GM23338 (cell line): Measurements from ENCODE around the gene DONSON. TPM values are rescaled to one million over a fixed set of nuclear protein-coding genes. Genes with fewer than 3 reads are reported as not detected.

Source experiments
- ATAC-seq: fragments of 200-7000 bp; cut with Tn5 transposase; 3 replicates; pipeline ENCODE4 v1.9.1; 2020
- DNase-seq: peaks from one replicate; pipeline ENCODE4 v3.0.0-alpha.2; 2015; ENCODE audit warnings: low spot score
- H2AFZ ChIP-seq: fragments of 200-600 bp; sonication (generic); 2 replicates; pipeline ENCODE4 v1.8.0; 2016; ENCODE audit warnings: antibody characterized with exemption, mild to moderate bottlenecking, moderate library complexity
- H3F3A ChIP-seq: fragments of 200-600 bp; sonication (generic); replicated peaks from 2 replicates; pipeline ENCODE4 v1.8.0; 2017; ENCODE audit warnings: antibody characterized with exemption, mixed run types, low read depth
- H3K27ac ChIP-seq: fragments of 200-600 bp; sonication (generic); 2 replicates; pipeline ENCODE4 v1.6.1; 2016; ENCODE audit warnings: low read depth
- H3K27me3 ChIP-seq: fragments of 200-600 bp; sonication (generic); 2 replicates; pipeline ENCODE4 v1.8.0; 2016; ENCODE audit warnings: mild to moderate bottlenecking, mixed run types, moderate library complexity; ENCODE audit not compliant: insufficient read depth
- H3K36me3 ChIP-seq: fragments of 200-600 bp; sonication (generic); 2 replicates; pipeline ENCODE4 v1.8.0; 2016; ENCODE audit warnings: mild to moderate bottlenecking; ENCODE audit not compliant: insufficient read depth
- H3K4me1 ChIP-seq: fragments of 200-600 bp; sonication (generic); 2 replicates; pipeline ENCODE4 v1.8.0; 2016; ENCODE audit warnings: mild to moderate bottlenecking, moderate library complexity; ENCODE audit not compliant: insufficient read depth
- H3K4me2 ChIP-seq: fragments of 200-600 bp; sonication (generic); 2 replicates; pipeline ENCODE4 v1.7.1; 2017; ENCODE audit warnings: mixed run types
- H3K4me3 ChIP-seq: fragments of 200-600 bp; sonication (generic); 2 replicates; pipeline ENCODE4 v1.6.1; 2016; ENCODE audit warnings: mixed run types
- H3K79me2 ChIP-seq: fragments of 200-600 bp; sonication (generic); replicated peaks from 2 replicates; pipeline ENCODE4 v1.8.0; 2017; ENCODE audit warnings: mild to moderate bottlenecking; ENCODE audit not compliant: insufficient read depth
- H3K9me2 ChIP-seq: fragments of 200-600 bp; sonication (generic); 2 replicates; pipeline ENCODE4 v1.8.0; 2017; ENCODE audit not compliant: insufficient read depth
- H4K20me1 ChIP-seq: fragments of 200-600 bp; sonication (generic); replicated peaks from 2 replicates; pipeline ENCODE4 v1.8.0; 2017; ENCODE audit warnings: mild to moderate bottlenecking; ENCODE audit not compliant: insufficient read depth
- H3K27ac Mint-ChIP-seq: 2 replicates; pipeline ENCODE4 v1.8.0; 2020; ENCODE audit warnings: inconsistent platforms, mild to moderate bottlenecking, moderate library complexity, mixed read lengths
- H3K27me3 Mint-ChIP-seq: 3 replicates; pipeline ENCODE4 v1.8.0; 2022; ENCODE audit warnings: low read depth, mild to moderate bottlenecking, moderate library complexity, mixed read lengths, inconsistent platforms; ENCODE audit not compliant: insufficient read depth, poor library complexity
- H3K36me3 Mint-ChIP-seq: 3 replicates; pipeline ENCODE4 v1.8.0; 2021; ENCODE audit warnings: low read depth, mild to moderate bottlenecking, inconsistent platforms, moderate library complexity, mixed read lengths
- H3K4me1 Mint-ChIP-seq: 3 replicates; pipeline ENCODE4 v1.8.0; 2020; ENCODE audit warnings: mild to moderate bottlenecking, inconsistent platforms, mixed read lengths
- H3K4me3 Mint-ChIP-seq: 3 replicates; pipeline ENCODE4 v1.8.0; 2021; ENCODE audit warnings: moderate library complexity, mild to moderate bottlenecking, inconsistent platforms, mixed read lengths
- H3K9me3 Mint-ChIP-seq: 3 replicates; pipeline ENCODE4 v1.8.0; 2020; ENCODE audit warnings: moderate library complexity, mild to moderate bottlenecking, inconsistent platforms, mixed read lengths
- CTCF ChIP-seq, 2 experiments: fragments of 200-600 bp in 1 of 2; sonication (generic) in 1 of 2; conservative IDR thresholded peaks; 2 replicates each; pipeline versions ENCODE4 v1.5.1 to v1.6.1; 2016 to 2017; ENCODE audit warnings: antibody characterized with exemption in 2 of 2, low read depth in 2 of 2, mild to moderate bottlenecking in 2 of 2, moderate library complexity in 1 of 2
- ETS1 ChIP-seq: IDR thresholded peaks from 2 replicates; pipeline ENCODE4 v1.6.1; 2016; ENCODE audit warnings: antibody characterized with exemption
- EZH2 ChIP-seq: fragments of 200-600 bp; sonication (generic); IDR thresholded peaks from one replicate; pipeline ENCODE4 v1.8.0; 2017; ENCODE audit warnings: antibody characterized with exemption, mild to moderate bottlenecking, low read depth; ENCODE audit not compliant: unreplicated experiment
- EZH2phosphoT487 ChIP-seq: fragments of 200-600 bp; sonication (generic); IDR thresholded peaks from one replicate; pipeline ENCODE4 v1.8.1; 2018; ENCODE audit warnings: antibody characterized with exemption; ENCODE audit not compliant: unreplicated experiment
- NANOG ChIP-seq: IDR thresholded peaks from 2 replicates; pipeline ENCODE4 v1.6.1; 2016; ENCODE audit warnings: antibody characterized with exemption, borderline replicate concordance
- ZNF114 ChIP-seq: fragments of 250-450 bp; sonication (Bioruptor Pico); IDR thresholded peaks from 2 replicates; pipeline ENCODE4 v1.5.0; 2020; ENCODE audit warnings: mild to moderate bottlenecking, moderate library complexity
- ZNF331 ChIP-seq: fragments of 250-450 bp; sonication (Bioruptor Pico); IDR thresholded peaks from 2 replicates; pipeline ENCODE4 v1.5.0; 2020; ENCODE audit warnings: low read depth, mild to moderate bottlenecking, moderate library complexity
- ZNF462 ChIP-seq: fragments of 250-450 bp; sonication (Bioruptor Pico); IDR thresholded peaks from 2 replicates; pipeline ENCODE4 v1.5.0; 2020; ENCODE audit warnings: mild to moderate bottlenecking, moderate library complexity
- polyA plus RNA-seq: library from polyadenylated mRNA; unstranded; fragments of >200 nt; fragmentation: Nextera tagmentation; extraction: Ambion mirVana; gene quantifications from 2 replicates; pipeline ENCODE4 v1.2.1, GENCODE V29; 2016
- total RNA-seq: library from RNA; depleted of rRNA; stranded (reverse); fragments of >200 nt; shearing (Covaris generic); gene quantifications from 2 replicates; pipeline ENCODE4 v1.2.3, GENCODE V29; 2014

Gene DONSON
- total and polyA plus RNA-seq, 2 experiments from 2014 or later, result 32.9 to 35.2 TPM

GRCh38 chr21:33540711-33541104 is 47.8 kb downstream of the DONSON start (continued):
- TF ChIP-seq ZNF462, result no peak
- no peak for TF ChIP-seq EZH2phosphoT487

- H3K79me2 ChIP-seq, result peaks cover 80% of the 10 kb centered on the region
- peaks cover 8% of the 10 kb centered on the region for H3K27me3 Mint-ChIP-seq
- no peak for TF ChIP-seq ZNF114 (CRISPR knock-in tag)
- no peak for TF ChIP-seq ZNF331 (CRISPR knock-in tag)
- TF ChIP-seq CTCF (conservative IDR thresholded peaks at IDR 0.05; ENCODE audit: low read depth in 2 of 2), result no peak
- TF ChIP-seq EZH2, result no peak
- no peak for TF ChIP-seq NANOG
- no peak for TF ChIP-seq ETS1
- TF ChIP-seq EZH2phosphoT487, result no peak
Measured at GRCh38 chr21:33539616-33540015, 48.9 kb downstream of the DONSON start.

More at GRCh38 chr21:33539616-33540015, 48.9 kb downstream of the DONSON start:
- H3K4me1 Mint-ChIP-seq, result peaks cover 11% of the 10 kb centered on the region
- H3K27ac Mint-ChIP-seq, result no peak overlapping the region
- Histone ChIP-seq H2AFZ (no peak overlapping the region), H4K20me1 (peaks cover 30% of the 10 kb centered on the region), H3K9me2 (no peaks in the 10 kb centered on the region), H3K36me3 (peaks cover 45% of the 10 kb centered on the region), H3K4me3 (no peak overlapping the region), H3F3A (peaks cover 19% of the 10 kb centered on the region), H3K4me1 (peaks cover 6% of the 10 kb centered on the region), H3K4me2 (peak overlapping the region; percentile 87; the same call in 1 of the 2 replicates), H3K27me3 (no peaks in the 10 kb centered on the region), H3K27ac (no peak overlapping the region)
- peaks cover 72% of the 10 kb centered on the region for H3K36me3 Mint-ChIP-seq
- ATAC-seq (no peak), DNase-seq (no peak)
- no peak overlapping the region; the same call in 2 of the 3 replicates for H3K4me3 Mint-ChIP-seq
- H3K9me3 Mint-ChIP-seq, result no peaks in the 10 kb centered on the region
